NCI-H2196 treated with DMSO at 0.1 percent for 48 hours (cell line): Measurements from ENCODE around the gene CCDC183.
"Not testable (repeated sequence)": the region's sequence is repeated elsewhere in the genome, so short reads cannot be mapped to it uniquely, and the experiment has no call there.

Source experiments
- DNase-seq: peaks from one replicate; lab custom pipeline; 2025; ENCODE audit not compliant: unreplicated experiment; lab: John Stamatoyannopoulos, UW

Gene CCDC183

GRCh38 chr9:136823136-136824046 lies 27.3 kb downstream of the CCDC183 start:
- DNase-seq = no peak

GRCh38 chr9:136824496-136825225 lies 28.5 kb downstream of the CCDC183 start:
- DNase-seq = no peak

GRCh38 chr9:136825295-136826187 lies 29.4 kb downstream of the CCDC183 start:
- DNase-seq = no peak

GRCh38 chr9:136826188-136826541 lies 30.0 kb downstream of the CCDC183 start:
- DNase-seq = no peak

GRCh38 chr9:136826703-136827582 lies 30.8 kb downstream of the CCDC183 start:
- DNase-seq = no peak

- no peak for DNase-seq
Observed at GRCh38 chr9:136827794-136828473, 31.8 kb downstream of the CCDC183 start.

GRCh38 chr9:136828474-136829140 lies 32.5 kb downstream of the CCDC183 start:
- no peak for DNase-seq

GRCh38 chr9:136829412-136829811 lies 33.3 kb downstream of the CCDC183 start:
- DNase-seq = no peak

- DNase-seq = no peak
Observed at GRCh38 chr9:136829981-136830885, 34.1 kb downstream of the CCDC183 start.

- DNase-seq = no peak
Observed at GRCh38 chr9:136831002-136831719, 35.0 kb downstream of the CCDC183 start.

GRCh38 chr9:136831720-136832104 lies 35.6 kb downstream of the CCDC183 start:
- DNase-seq = no peak

GRCh38 chr9:136832581-136832980 lies 36.4 kb downstream of the CCDC183 start:
- DNase-seq = no peak

- not testable (repeated sequence) for DNase-seq
Observed at GRCh38 chr9:136833381-136834048, 37.4 kb downstream of the CCDC183 start.

- no peak for DNase-seq
Observed at GRCh38 chr9:136835162-136835931, 39.2 kb downstream of the CCDC183 start.

- no peak for DNase-seq
Observed at GRCh38 chr9:136835932-136836904, 40.1 kb downstream of the CCDC183 start.
